GM18505 (cell line): ENCODE results near the gene LRRC3.

Experiments used
- ATAC-seq: cut with Tn5 transposase; IDR thresholded peaks from one replicate; pipeline ENCODE4 v1.9.1; 2021; ENCODE audit not compliant: unreplicated experiment
- POLR2A ChIP-seq: IDR thresholded peaks from 4 replicates; pipeline ENCODE4 v1.6.1; 2011; ENCODE audit warnings: borderline replicate concordance; ENCODE audit not compliant: insufficient read depth, insufficient read length; ENCODE audit errors: extremely low read depth

LRRC3 gene

DNA sequence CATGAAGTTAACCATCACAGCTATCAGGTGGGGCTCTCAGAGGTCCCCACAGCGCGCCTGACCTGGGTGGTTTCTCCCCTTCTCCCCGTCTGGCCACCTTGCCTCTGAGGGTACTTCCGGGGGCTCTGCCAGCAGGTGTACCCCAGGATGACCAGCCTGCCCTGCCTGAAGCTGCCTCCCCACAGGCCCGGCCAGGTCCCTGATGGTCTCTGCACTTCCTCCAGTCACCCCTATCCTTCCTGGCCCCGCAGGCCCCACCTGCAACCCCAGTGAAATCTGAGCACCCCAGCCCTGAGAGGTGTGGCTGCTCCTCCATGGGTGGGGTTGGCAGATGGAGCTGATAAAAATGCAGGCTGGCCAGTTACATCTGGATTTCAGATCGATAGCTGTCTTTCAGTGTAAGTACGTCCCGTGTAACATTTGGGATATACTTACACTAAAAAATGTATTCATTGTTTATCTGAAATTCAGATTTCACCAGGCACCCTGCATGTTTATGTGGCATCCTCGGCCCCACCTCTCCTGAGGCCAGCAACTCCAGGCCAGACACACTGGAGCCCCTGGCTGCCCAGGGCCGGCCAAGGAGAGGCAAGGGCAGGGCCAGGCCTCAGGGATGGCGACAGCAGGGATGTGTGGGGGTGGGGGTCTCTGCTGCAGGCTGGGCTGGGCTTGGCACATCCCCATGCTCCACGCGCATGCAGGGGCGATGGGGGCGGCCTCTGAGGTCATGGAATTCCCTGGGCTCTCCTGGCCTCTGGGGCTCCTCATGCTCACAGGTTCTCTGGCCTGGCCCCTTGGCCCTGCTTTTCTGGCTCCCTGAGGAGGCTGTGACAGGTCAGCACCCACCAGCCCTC is 25.1 kb downstream of the LRRC3 start:
- no peak for ATAC-seq
- TF ChIP-seq POLR2A, result no peak

DNA sequence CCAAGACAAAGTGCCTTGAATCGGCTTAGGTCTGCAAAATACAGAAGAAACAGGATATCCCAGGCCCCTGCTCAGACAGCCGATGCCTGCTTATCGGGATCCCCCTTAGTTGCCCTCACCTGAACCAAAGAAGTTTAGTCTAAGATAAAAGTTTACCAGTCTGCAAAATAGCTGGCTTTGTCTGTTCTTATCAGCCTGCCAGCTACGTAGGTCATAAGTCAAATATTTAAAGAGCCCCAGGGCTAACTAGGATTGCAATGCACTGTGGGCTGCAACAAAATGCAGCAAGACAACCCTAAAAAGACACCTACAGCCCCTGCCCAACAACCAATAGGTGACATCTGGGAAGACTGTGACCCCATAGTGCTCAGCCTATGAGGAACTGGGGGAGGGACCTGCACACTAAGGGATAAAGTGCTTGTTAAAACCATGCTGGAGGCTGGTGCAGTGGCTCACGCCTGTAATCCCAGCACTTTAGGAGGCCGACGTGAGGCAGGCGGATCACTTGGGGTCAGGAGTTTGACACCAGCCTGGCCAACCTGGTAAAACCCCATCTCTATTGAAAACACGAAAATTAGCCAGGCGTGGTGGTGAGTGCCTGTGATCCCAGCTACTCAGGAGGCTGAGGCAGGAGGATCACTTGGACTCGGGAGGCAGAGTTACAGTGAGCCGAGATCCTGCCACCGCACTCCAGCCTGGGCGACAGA is 27.4 kb downstream of the LRRC3 start:
- no peak for TF ChIP-seq POLR2A
- ATAC-seq, result no peak

DNA sequence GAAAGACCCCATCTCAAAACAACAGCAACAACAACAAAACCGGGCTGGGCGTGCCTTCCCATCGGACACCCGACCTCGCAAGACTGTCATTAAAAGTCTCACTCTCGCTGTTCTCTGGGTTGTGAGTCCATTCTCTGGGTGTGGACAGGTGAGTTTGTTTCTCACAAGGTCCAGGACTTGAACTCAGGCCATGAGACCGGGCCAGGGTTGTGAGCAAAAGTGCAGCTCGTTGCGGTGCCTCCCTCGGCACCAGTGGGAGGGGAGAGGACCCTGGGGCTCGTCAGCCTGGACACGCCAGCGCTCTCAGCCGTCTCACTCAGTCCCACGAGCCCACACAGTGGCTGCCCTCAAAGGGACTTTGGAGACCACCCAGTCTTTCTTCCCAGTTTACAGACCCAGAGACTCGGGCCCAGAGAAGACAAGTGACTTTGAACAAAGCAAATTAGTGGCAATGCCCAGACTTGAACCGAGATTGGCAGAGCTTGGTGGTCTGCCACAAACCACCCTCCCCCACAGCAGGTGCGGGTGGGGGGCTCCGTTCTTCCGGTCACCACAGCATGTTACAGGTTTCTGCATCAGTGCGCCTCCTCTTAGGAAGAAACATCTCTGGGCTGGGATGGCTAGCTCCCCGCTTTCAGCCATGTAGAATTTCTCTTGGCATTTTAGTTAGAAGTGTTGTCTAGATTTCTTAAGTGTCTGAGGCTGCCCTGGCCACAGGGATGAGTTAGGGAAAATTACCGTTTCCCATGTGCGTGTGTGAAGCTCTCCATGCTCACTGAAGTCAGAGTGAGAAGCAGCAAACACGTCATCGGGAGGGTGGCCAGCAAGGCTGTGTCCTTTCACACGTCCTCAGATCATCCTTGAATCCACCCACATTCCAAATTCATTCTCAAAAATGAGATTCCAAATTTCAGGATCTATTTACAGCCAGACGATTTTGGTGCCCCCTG is 28.3 kb downstream of the LRRC3 start:
- TF ChIP-seq POLR2A, result no peak

DNA sequence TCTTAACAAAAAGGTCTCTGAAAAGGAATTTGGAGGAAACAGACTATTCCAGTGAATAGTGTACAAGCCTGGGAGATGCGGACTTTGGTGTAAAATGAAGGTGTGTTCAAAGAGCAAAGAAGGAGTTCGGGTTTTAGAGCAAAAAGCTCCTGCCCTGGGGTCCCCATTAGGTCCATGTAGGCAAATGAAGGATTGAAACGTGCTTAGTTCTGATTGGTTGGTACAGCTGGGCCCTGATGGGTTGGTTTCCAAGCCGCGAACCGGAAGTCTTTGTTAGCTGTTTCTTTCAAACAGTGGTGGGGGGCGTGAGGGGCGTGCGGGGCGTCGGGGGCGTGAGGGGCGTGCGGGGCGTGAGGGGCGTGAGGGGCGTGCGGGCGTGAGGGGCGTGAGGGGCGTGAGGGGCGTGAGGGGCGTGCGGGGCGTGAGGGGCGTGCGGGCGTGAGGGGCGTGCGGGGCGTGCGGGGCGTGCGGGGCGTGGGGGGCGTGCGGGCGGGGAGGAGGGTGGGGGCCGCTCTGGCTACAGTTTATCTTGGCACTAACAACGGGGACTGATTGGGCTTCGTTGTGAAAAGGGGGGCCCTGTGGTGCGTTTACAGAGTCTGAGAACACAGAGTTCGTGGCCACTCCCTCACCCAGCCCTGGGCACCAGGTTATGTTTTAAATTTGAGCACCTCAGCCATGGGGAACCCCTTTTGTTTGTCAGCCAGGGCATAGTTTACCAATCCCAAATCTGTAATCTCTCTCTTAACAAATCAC is 29.4 kb downstream of the LRRC3 start:
- ATAC-seq, result no peak
- no peak for TF ChIP-seq POLR2A

More for the DNA sequence above, 28.3 kb downstream of the LRRC3 start:
- ATAC-seq, result no peak

DNA sequence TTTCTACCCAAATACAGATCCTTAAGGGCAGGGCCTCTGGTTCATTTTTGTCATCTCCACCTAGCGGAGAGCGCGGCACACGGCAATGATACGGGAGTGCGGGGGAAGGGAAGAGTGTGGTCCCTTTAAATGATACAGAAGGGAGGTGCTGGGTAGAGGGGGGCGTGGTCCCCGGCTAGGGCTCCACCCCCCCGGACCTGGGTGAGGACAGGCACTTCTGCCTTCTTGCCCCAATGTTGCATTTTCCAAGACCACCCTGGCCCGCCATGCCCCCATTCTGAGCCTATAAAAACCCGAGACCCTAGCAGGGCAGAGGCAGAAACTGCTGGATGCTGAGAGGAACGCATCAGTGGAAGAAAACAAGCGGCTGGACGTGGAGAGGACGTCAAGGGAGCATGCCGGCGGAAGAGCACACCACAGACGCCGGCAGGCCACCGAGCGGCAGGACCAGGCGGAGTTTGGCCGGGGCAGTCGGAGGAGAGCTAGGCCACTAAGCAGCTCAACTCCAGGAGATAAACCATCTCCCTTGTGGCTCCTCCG is 30.0 kb downstream of the LRRC3 start:
- ATAC-seq, result no peak
- no peak for TF ChIP-seq POLR2A

DNA sequence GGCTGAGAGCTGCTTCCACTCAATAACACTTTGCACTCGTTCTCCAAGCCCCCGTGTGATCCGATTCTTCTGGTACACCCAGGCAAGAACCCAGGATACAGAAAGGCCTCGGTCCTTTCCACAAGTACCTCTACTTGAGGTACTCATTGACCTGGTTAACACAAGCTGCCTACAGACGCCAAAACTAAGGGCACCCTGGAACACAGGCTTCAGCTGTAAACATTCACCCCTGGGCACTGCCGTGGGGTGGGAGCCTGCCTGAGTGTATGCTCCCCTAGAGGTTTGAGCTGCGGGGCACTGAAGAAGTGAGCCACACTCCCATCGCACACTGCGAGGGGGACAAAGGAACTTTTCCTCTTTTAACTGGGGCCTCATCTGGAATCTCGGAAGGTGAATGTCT is 30.5 kb downstream of the LRRC3 start:
- TF ChIP-seq POLR2A, result no peak
- no peak for ATAC-seq

DNA sequence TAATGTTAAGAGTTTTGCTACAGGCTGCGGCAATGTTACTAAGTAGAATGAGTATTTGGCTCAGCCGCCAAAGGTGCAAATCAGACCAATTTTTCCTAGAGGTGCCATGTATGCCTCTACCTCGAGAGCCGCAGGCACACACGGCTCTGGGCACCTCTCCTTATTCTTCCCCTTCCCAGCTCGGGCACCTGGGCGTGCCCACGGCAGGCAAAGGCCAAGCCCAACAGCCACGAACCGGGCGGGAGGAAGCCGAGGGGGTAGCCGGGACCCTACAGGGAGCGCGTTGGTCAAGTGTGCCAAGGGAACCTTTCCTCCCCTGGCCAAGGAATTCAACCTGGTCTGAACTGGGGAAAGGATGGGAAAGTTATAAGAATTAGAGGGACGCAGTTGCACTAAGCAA is 31.0 kb downstream of the LRRC3 start:
- no peak for TF ChIP-seq POLR2A
- ATAC-seq, result no peak

DNA sequence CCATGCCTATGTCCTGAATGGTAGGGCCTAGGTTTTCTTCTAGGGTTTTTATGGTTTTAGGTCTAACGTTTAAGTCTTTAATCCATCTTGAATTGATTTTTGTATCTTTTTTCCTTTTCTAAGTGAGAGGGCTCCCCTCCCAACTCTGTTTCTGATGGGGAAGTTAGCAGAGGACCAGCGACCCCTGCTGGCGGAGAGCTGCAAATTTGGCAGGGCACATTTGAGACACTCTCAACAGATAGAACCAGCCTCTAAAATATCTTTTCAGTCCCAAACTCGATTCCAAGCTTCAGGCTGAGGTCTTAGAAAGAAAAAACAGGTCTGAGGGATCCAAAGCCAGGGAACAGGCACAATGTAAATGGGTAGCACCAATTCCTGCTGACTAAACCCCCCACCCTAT is 32.5 kb downstream of the LRRC3 start:
- TF ChIP-seq POLR2A, result no peak
- ATAC-seq, result no peak

DNA sequence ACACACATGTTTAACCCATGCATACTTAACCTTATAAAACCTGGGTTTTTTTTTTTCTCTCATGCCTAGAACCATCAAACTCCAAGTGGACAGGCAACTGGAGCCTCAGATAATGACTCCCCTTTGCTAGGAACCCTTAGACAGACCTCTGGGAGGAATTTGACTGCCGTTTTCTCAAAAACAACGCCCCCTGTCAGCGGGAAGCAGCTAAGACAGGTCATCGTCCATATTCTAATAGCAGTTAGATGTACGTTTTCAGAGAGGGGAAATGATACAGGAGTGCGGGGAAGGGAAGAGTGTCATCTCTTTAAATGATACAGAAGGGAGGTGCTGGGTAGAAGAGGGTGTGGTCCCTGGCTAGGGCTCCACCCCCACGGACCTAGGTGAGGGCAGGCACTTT is 34.7 kb downstream of the LRRC3 start:
- no peak for TF ChIP-seq POLR2A
- no peak for ATAC-seq

DNA sequence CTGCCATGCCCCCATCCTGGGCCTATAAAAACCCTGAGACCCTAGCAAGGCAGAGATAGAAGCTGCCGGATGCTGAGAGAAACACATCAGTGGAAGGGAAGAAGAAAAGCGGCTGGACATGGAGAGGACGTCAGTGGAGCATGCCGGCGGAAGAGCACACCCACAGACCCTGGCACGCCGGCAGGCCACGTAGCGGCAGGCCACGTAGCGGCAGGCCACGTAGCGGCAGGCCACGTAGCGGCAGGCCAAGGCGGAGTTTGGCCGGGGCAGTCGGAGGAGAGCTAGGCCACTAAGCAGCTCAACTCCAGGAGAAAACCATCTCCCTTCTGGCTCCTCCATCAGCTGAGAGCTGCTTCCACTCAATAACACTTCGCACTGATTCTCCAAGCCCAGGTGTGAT is 35.1 kb downstream of the LRRC3 start:
- TF ChIP-seq POLR2A, result no peak
- no peak for ATAC-seq

DNA sequence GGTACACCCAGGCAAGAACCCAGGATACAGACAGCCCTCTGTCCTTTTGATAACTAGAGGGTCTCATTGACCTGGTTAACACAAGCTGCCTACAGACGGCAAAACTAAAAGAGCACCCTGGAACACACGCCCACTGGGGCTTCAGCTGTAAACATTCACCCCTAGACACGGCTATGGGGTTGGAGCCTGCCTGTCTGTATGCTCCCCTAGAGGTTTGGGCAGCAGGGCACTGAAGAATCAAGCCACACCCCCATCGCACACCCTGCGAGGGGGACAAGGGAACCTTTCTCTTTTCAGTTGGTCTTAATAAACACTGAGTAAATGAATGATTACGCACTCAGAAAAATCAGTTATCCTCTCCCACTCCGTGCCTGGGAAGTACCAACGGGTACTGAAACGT is 35.5 kb downstream of the LRRC3 start:
- TF ChIP-seq POLR2A, result no peak
- no peak for ATAC-seq
